ENCODE results near the gene NTM. TPM values are rescaled to one million over a fixed set of nuclear protein-coding genes. Genes with fewer than 3 reads are reported as not detected.

Gene NTM
- total RNA-seq, 1 donor from 2014 or later = 92.1 TPM

DNA sequence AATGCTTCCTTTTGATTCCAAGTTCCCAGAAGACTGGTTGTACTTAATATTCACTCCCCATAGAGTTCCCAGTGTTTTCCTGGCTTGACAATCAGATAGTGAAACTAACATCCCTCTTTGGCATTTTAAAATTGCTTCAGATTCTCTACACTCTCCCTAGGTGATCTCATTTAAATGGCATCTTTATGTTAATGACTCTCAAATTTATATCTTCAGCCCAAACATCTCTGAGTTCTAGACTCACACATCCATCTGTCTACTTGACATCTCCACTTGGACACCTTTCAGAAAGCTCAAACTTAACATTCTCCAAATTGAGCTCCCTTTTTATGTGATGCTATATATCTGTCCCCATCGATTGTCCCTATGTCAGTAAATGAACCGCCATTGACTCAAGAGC, 232.0 kb downstream of the NTM start:
- H3K4me1 Mint-ChIP-seq (ENCODE audit: low read depth) = no peaks in the 10 kb centered on the region
- peaks cover 2% of the 10 kb centered on the region for H3K27me3 Mint-ChIP-seq (ENCODE audit: low read depth)
- H3K36me3 Mint-ChIP-seq (ENCODE audit: low read depth) = no peaks in the 10 kb centered on the region
- H3K4me3 Mint-ChIP-seq (ENCODE audit: unreplicated experiment) = no peak overlapping the region
- DNase-seq (ENCODE audit: low spot score) = no peak
- H3K9me3 Mint-ChIP-seq (ENCODE audit: low read depth) = peaks cover 4% of the 10 kb centered on the region
- TF ChIP-seq, protein P1, sequence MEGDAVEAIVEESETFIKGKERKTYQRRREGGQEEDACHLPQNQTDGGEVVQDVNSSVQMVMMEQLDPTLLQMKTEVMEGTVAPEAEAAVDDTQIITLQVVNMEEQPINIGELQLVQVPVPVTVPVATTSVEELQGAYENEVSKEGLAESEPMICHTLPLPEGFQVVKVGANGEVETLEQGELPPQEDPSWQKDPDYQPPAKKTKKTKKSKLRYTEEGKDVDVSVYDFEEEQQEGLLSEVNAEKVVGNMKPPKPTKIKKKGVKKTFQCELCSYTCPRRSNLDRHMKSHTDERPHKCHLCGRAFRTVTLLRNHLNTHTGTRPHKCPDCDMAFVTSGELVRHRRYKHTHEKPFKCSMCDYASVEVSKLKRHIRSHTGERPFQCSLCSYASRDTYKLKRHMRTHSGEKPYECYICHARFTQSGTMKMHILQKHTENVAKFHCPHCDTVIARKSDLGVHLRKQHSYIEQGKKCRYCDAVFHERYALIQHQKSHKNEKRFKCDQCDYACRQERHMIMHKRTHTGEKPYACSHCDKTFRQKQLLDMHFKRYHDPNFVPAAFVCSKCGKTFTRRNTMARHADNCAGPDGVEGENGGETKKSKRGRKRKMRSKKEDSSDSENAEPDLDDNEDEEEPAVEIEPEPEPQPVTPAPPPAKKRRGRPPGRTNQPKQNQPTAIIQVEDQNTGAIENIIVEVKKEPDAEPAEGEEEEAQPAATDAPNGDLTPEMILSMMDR (IDR thresholded peaks at IDR 0.05) = no peak
- no peak overlapping the region for H3K27ac Mint-ChIP-seq (ENCODE audit: unreplicated experiment)

DNA sequence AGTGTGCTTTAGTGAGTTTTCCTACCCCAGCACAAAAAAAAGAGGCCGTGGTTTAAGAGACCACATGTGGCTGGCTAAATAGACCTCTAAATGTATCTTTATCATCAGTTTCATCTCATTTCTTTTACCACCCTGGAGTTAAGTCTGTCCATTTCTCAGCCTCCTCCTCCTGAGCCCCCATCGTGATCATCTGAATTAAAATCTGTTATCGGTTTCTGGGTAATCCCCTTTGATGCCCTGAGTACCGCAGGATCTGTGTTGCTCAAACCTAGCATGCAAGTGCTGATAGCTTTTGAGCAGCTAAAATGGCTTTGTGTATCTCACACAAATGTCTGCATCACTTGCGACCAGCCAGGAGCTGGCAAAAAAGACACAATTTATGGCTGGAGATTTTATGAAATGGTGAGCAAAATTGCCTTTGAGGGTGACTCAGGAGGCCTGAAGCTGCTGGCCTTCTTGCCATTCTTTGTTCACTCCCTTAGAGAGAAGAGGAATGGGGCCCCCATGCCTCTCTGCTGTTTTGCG, 236.5 kb downstream of the NTM start:
- Mint-ChIP-seq H3K27me3 (ENCODE audit: low read depth) (peaks cover 7% of the 10 kb centered on the region), H3K36me3 (ENCODE audit: low read depth) (no peaks in the 10 kb centered on the region)
- TF ChIP-seq, protein P1 (IDR thresholded peaks at IDR 0.05) = no peak

DNA sequence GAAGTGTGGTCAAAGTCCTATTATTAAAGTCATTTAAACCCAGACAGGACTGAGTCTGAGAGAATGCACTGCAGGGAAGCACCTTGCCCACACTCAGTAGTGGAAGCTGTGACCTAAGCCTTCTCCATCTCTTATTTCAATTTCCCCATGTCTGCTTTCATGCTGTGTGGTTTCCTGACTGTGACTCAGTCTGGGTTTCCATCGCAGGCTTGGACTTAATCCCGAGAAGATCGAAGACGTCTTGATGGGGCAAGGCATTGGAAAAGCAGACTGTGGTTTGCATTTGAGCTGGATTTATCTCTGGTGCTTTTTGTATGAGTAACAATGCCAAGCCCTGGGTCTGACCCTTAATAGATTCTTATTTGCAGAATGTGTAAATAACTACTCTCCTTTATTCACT, 238.9 kb downstream of the NTM start:
- peaks cover under 1% of the 10 kb centered on the region for H3K9me3 Mint-ChIP-seq (ENCODE audit: low read depth)
- peaks cover 10% of the 10 kb centered on the region for H3K27me3 Mint-ChIP-seq (ENCODE audit: low read depth)
- no peaks in the 10 kb centered on the region for H3K36me3 Mint-ChIP-seq (ENCODE audit: low read depth)
- TF ChIP-seq, protein P1 (IDR thresholded peaks at IDR 0.05) = no peak
- H3K4me3 Mint-ChIP-seq (ENCODE audit: unreplicated experiment) = no peak overlapping the region
- no peak for DNase-seq (ENCODE audit: low spot score)
- peaks cover 14% of the 10 kb centered on the region for H3K4me1 Mint-ChIP-seq (ENCODE audit: low read depth)
- H3K27ac Mint-ChIP-seq (ENCODE audit: unreplicated experiment) = peak overlapping the region; percentile 27

More for the DNA sequence above, 236.5 kb downstream of the NTM start:
- no peak for DNase-seq (ENCODE audit: low spot score)
- no peak overlapping the region for H3K27ac Mint-ChIP-seq (ENCODE audit: unreplicated experiment)
- H3K4me1 Mint-ChIP-seq (ENCODE audit: low read depth) = peaks cover 14% of the 10 kb centered on the region
- peaks cover 4% of the 10 kb centered on the region for H3K9me3 Mint-ChIP-seq (ENCODE audit: low read depth)
- H3K4me3 Mint-ChIP-seq (ENCODE audit: unreplicated experiment) = no peak overlapping the region

DNA sequence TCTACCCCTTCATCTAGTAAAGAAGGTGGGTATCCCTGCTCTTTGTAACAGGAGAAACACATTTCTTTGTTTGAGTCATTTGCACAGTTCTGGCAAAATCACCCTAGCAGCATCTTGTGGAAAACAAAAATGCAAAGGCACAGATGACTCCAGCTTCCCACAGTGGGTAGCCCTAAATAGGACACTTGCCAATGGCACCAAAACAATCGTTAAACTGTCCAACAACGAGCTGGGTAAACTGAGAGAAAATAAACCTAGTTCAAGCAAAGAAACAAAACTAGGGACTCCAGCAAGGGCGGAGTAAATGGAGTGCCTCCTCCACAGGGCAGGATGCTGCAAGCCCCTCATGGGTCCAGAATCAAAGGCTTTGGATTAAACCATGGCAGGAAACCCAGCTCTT, 239.5 kb downstream of the NTM start:
- Mint-ChIP-seq H3K4me1 (ENCODE audit: low read depth) (peaks cover 14% of the 10 kb centered on the region), H3K9me3 (ENCODE audit: low read depth) (no peaks in the 10 kb centered on the region), H3K36me3 (ENCODE audit: low read depth) (no peaks in the 10 kb centered on the region)

DNA sequence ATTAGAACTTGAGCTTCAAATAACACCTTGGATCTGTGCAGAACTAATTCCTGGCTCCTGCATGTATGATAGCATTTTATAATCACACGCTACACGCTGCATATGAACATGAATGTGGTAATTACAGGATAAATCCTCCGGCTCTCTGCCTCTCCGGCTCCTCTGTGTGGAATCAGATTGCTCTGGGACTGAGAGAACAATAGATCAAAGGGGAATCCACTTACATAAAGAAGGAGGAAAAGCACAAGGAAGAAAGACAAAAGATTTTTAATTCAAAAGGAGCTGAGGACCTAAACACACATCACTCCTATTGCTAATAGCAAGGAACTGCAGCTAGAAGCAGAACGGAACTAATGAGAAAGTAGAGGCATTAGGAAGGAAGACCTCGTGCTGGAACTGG, 240.9 kb downstream of the NTM start:
- no peak for DNase-seq (ENCODE audit: low spot score)

More for the DNA sequence above, 239.5 kb downstream of the NTM start:
- TF ChIP-seq, protein P1 (IDR thresholded peaks at IDR 0.05) = no peak
- Mint-ChIP-seq H3K27ac (ENCODE audit: unreplicated experiment) (peak overlapping the region; percentile 27), H3K27me3 (ENCODE audit: low read depth) (peaks cover 10% of the 10 kb centered on the region), H3K4me3 (ENCODE audit: unreplicated experiment) (no peak overlapping the region)
- no peak for DNase-seq (ENCODE audit: low spot score)

More for the DNA sequence above, 240.9 kb downstream of the NTM start:
- H3K27me3 Mint-ChIP-seq (ENCODE audit: low read depth) = peaks cover 10% of the 10 kb centered on the region
- TF ChIP-seq, protein P1 (IDR thresholded peaks at IDR 0.05) = no peak
- H3K4me1 Mint-ChIP-seq (ENCODE audit: low read depth) = peaks cover 14% of the 10 kb centered on the region
- H3K9me3 Mint-ChIP-seq (ENCODE audit: low read depth) = no peaks in the 10 kb centered on the region
- no peak overlapping the region for H3K4me3 Mint-ChIP-seq (ENCODE audit: unreplicated experiment)
- H3K36me3 Mint-ChIP-seq (ENCODE audit: low read depth) = no peaks in the 10 kb centered on the region
- no peak overlapping the region for H3K27ac Mint-ChIP-seq (ENCODE audit: unreplicated experiment)
